SKM-1 treated with dmso at 0.1 percent for 144 hours (cell line): ENCODE measurements around the gene ALG3.
"Not testable (repeated sequence)": the region's sequence is repeated elsewhere in the genome, so short reads cannot be mapped to it uniquely, and the experiment has no call there.

Source experiments
- DNase-seq: peaks from one replicate; lab custom pipeline; 2025; ENCODE audit not compliant: unreplicated experiment; lab: John Stamatoyannopoulos, UW

The ALG3 gene

DNA sequence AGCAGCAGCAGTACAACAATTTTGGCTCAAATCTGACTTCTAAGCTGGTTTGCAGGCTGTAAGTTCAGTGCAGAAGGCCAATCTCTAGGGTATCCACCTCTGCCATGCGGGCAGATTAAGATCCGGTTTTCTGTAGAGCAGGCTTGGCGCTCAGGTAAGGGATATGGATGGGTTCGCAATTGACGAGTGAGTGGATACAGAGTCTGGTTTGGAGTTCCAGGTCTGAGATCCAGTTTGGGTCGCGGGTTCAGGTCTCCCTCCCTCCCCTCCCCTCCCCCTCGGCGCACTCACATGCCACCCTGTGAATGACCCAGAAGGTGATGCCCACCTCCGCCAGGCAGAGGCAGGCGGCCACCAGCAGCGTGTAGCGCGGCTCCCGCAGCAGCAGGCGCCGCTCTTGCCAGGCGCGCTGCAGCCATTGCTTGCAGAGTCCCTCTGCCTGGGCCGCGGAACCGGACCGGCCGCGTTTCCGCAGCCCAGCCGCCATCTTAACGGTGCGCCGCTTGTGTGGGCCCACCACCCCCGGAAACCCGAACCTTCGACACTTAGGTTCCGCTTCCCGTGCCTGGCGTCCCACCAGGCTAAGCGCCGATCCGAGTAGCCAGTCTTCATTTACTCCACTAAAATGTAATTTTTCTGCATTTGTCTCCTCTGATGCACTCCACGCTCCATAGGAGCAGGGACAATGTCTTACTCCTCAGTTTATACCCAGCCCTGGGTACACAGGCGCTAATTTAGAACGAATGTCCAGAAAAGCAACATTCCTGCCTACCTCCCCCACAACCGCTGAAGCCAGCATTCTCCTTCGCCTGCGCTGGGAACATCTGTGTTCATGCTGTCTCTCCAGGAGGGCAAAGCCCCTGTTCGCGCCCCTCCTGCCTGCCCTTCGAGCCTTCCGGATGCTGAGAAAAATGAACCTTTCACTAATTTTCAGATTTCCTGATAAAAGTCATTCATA is at the start of gene ALG3:
Gene ALG3, minus strand, starts transcription at position 509 of the 958 bp plus-strand sequence. Its CDS starts 22 bp downstream, at position 487.
- peak; percentile 54 for DNase-seq

DNA sequence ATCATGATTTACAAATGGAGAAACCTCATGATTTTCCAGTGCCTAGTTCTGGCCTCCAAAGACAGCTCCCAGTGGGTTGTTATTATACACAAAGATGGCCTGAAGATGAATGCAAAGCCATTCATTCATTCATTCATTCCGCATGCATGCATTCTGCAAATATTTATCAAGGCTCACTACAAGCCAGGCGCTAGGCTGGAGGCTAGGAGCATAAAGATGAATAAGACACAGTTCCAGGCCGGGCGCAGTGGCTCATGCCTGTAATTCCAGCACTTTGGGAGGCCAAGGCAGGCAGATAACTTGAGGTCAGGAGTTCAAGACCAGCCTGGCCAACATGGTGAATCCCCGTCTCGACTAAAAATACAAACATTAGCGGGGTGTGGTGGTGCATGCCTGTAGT is 47.9 kb upstream of the ALG3 start:
- no peak for DNase-seq

DNA sequence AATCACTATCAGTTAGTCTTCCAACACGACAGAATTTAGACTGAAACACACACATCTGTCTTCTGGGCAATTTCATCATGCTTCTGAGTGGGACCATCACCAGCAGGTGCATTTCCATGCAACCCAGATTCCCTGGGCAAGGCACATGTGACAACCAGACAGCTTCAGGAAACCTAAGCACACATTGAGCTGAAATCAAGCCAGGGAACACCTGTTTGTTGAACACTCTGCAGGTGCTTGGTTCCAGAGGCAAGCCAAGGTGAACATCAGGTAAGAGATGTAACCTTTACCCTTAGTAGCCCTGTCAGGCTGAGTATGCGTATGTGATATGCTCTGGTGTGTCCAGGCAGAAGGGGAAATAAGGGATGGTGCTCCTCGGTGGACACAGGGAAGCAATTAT is 47.0 kb upstream of the ALG3 start:
- DNase-seq = no peak

DNA sequence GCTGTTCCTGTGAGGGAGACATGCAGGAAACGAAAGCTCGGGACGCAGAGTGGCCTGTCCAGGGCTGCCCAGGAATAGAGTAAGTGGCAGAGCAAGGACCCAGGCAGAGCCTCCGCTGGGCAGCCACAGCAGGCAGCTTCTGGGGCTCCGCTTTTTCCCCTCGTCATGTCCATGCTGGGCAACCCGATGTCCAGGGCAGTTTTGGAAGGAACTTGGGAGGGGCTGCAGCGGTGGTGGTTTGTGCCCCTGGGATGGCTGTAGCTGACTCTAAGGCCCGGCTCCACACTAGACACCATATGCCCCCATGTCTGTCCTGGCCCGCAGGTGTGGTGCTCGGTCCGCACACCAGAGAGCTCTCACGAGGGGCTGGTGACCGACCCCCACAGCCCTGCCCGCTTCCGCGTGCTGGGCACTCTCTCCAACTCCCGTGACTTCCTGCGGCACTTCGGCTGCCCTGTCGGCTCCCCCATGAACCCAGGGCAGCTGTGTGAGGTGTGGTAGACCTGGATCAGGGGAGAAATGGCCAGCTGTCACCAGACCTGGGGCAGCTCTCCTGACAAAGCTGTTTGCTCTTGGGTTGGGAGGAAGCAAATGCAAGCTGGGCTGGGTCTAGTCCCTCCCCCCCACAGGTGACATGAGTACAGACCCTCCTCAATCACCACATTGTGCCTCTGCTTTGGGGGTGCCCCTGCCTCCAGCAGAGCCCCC is 43.1 kb upstream of the ALG3 start:
- no peak for DNase-seq

DNA sequence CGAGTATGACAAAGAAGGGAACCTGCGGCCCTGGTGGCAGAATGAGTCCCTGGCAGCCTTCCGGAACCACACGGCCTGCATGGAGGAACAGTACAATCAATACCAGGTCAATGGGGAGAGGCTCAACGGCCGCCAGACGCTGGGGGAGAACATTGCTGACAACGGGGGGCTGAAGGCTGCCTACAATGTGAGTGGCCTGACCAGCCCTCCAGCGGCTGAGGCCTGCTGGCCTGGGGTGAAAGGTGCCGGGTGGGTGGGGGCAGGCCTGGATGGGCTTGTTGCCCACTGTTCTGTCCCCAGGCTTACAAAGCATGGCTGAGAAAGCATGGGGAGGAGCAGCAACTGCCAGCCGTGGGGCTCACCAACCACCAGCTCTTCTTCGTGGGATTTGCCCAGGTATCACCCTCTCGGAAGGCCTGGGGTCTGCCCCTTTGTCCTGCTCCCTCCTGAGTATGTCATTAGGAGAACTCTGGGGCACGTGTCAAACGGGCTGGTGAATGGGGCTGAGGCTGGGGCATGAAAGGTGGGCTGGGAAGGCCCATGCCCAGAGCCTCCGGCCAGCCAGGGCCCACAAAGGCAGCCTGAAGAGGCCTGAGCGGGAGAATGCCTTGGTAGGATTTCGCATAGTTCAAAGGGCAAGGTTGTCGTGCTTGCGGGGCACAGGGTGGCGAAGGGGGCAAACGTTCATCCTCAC is 42.4 kb upstream of the ALG3 start:
- no peak for DNase-seq

DNA sequence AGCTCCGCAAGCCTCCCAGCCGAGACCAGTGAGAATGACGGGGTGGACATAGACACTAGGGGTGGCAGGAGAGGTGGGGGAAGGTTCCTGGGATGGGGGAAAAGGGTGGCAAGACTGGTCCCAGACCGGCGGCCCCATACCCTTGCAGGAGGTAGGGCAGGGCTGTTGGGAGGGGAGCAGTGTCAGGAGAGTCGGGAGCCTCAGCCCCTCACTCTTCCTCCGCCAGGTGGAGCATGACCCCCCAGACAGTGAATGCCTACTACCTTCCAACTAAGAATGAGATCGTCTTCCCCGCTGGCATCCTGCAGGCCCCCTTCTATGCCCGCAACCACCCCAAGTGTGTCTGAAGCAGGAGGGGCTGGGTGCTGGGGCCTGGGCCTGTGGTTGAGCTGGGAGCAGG is 41.6 kb upstream of the ALG3 start:
- DNase-seq = no peak

DNA sequence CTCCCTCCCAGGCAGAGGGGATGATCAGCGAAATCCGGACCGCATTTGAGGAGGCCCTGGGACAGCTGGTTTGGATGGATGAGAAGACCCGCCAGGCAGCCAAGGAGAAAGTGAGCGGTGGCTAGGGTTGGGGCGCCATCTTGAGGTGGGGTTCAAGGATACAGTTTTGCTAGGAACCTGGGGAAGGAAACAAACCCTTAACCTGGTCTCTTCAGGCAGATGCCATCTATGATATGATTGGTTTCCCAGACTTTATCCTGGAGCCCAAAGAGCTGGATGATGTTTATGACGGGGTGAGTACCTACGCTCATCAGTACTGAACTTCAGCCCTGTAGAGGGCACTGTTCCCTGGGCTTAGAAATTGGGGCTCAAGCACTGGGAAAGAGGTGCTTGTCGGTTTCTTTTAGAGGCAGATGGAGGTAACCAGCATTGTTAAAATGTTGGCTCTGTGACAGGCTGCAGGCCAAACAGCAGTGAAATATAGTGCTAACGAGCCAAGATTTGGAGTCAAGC is 40.7 kb upstream of the ALG3 start:
- peak; percentile 31 for DNase-seq

DNA sequence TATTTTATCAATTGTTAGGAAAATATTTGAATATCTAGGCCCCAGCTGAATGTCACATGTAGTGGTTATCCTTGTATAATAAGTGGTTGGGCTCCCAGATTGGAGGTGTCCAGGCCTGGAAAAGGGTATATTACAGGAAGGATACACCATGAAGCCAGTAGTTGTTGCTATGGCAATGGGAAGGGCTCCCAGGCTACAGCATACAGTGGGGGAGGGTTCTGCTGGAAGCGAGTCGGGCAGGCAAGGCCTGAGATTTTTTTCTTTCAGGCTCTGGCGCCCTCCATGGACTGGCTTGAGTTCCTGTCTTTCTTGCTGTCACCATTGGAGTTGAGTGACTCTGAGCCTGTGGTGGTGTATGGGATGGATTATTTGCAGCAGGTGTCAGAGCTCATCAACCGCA is 35.9 kb upstream of the ALG3 start:
- DNase-seq = no peak

DNA sequence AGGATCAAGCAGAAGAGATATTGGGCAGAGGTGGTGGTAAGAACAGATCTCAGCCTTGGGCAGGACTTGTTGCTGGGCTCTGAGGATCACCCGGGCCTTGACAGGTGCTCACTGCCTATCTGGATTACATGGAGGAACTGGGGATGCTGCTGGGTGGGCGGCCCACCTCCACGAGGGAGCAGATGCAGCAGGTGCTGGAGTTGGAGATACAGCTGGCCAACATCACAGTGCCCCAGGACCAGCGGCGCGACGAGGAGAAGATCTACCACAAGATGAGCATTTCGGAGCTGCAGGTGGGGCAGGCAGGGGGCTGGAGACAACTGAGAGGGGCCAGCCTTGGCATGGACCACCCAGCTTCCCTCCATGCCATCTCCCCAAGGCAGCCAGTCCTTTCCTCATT is 34.9 kb upstream of the ALG3 start:
- DNase-seq = no peak

DNA sequence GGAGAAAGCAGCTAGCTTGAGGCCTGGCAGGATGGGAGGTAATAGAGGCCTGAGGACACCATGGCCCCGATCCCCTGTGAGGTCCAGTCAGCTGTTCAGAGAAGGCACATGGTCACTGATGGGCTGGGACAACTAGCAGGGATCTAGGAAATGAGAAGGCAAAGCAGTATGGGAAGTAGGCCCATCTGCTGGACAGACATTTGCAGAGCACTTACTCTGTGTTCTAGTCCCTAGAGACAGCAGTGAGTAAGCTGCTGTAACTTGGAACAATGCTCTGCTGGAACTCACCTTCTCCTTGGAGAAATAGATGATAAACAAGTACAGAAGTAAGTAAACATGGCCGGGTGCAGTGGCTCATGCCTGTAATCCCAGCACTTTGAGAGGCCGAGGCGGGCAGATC is 34.2 kb upstream of the ALG3 start:
- DNase-seq = no peak

DNA sequence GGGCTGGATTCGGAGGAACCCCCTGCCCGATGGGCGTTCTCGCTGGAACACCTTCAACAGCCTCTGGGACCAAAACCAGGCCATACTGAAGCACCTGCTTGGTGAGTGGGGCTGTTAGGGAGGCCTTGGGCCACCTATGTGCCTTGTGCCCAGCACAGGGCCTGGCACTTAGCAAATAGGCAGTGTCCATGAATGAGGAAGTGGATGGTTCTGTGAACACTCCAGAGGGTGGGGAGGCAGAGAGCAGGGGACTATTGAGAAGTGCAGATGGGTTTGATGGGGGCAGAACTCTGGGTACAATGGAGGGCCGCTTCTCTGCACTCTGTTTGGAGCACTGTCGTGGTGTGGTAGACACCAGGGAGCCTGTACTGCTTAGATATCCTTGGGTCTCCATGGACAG is 28.6 kb upstream of the ALG3 start:
- no peak for DNase-seq

DNA sequence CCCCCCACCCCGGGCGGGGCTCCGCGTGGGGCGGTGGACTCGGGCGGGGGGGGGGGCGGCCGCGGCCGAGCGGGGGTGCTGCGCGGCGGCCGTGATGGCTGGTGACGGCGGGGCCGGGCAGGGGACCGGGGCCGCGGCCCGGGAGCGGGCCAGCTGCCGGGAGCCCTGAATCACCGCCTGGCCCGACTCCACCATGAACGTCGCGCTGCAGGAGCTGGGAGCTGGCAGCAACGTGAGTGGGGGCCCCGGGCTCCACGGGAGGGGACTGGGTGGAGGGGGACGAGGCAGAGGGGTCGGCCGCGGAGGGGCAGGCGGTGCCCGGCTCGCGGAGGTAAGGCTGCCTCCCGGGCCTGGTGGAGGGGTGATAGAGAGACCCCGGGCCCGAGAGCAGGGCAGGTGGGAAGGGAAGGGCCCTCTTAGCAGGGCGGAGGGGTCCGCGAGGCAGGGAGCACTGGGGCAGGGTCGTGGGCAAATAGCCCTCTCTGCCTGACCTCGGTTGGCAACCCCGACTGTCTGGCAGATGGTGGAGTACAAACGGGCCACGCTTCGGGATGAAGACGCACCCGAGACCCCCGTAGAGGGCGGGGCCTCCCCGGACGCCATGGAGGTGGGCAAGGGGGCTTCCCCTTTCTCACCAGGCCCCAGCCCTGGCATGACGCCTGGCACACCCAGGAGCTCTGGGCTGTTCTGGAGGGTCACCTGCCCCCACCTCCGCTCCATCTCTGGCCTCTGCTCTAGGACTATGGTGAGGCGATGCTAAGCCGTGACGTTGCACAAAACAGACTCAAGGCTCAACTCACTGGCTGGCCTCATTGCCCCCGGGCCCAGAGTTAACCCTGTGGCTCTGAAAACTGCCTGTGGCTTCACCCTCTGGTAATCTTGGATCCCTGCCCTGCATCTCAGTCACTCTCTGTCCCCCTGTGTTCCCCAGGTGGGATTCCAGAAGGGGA is 27.5 kb upstream of the ALG3 start, which contains the start of gene ECE2:
Gene ECE2, plus strand, starts transcription at position 62 of the 950 bp plus-strand sequence. Its CDS starts 132 bp downstream, at position 194.
- DNase-seq = no peak

DNA sequence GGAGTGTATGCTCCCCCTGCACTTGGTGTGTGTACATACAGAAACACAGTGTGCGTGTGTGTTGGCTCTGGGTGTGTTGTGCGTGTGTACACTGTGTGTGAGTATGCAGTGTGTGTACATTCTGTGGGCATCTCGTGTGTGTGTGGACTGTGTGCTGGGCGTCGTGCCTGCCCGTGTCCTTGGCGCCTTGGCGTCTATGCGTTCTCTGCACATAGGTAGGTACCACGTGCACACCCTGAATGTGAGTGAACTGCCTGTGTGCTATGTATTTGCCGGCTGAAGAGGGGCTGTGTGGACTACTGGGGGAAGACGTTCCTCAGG is 26.6 kb upstream of the ALG3 start:
- no peak for DNase-seq

DNA sequence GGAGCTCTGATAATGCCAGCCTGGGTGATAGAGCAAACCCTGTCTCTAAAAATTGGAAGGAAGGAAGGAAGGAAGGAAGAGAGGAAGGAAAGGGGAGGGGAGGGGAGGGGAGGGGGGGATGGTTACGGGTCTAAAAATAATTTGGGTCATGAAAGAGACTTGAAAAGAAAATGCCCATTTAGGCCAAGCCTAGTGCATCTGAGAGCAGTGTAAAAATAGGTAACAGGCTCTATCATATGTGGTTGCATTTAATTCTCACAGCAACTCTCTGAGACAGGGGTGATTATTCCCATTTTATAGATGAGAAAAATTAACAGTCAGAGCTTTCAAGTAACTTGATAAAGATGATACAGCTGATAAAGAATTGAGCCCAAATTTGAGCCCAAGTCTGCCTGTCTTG is 23.5 kb upstream of the ALG3 start:
- DNase-seq = no peak

DNA sequence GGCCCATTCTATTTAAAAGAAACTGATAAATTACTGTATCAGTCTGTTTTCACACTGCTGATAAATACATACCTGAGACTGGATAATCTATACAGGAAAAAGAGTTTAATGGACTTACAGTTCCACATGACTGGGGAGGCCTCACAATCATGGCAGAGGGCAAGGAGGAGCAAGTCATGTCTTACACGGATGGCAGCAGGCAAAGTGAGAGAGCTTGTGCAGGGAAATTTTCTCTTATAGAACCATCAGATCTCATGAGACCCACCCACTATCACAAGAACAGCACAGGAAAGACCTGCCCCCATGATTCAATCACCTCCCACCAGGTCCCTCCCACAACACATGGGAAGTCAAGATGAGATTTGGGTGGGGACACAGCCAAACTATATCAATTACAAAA is 18.5 kb upstream of the ALG3 start:
- not testable (repeated sequence) for DNase-seq

DNA sequence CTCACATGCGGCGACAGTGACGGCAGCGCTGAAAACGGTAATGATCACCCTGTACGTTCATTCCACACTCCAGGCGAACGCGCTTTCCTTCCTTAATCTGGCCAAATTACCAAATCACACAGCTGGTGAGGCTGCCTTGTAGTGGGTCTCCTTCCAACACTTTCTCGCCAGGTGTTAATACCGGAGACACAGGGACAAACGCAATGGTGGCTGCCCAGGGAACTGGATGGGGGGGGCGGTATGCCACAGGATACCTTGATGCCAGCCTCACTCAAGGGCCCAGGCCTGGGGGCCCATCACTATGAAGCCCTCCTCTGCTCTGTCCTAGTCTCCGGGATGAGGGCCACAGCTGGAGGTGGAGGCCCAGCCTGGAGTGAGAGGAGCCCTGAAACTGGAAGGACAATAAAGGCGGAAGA is 14.0 kb upstream of the ALG3 start:
- DNase-seq = no peak

DNA sequence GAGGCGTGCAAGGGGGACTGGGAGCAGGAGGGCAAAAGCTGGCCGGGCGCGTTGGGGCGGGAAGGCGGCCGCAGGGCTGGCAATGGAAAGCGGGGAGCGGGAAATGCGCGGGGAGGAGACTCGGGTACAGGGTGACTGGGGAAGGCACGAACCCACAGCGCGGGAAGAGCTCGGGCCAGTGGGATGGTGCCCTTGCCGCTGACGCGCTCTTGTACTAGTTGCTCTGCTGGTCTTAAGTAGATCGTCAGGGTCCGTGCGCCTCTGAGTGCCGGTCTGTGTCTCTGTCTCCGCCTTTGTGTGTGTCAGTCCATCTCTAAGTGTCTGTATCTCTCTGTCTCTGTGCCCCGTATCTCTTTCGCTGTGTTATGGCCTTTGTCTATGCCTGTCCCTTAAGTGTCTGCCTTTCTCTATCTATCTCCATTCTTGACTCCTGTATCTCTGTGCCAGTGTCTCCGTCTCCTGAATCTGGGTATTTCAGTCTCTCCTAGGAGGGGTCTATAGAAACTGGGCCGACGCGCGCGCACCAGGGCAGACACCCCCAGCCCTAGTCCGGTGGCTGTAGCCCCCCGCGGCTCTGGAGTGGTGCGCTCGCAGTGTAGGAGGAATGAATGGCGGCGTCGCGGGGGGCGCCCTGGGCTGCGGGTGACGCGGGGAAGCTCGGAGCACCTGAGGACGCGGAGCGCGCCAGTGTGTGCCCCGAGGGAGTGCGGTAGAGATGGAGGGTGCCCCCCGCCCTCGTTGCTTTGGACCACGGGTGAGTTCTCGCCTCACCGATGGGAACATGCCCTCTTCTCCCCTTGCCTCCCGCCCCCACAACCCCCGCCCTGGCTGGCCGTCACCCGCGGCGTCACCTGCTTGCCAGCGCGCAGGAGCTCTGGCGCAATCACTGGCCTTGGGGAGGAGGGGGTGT is 13.3 kb upstream of the ALG3 start:
- DNase-seq = no peak

DNA sequence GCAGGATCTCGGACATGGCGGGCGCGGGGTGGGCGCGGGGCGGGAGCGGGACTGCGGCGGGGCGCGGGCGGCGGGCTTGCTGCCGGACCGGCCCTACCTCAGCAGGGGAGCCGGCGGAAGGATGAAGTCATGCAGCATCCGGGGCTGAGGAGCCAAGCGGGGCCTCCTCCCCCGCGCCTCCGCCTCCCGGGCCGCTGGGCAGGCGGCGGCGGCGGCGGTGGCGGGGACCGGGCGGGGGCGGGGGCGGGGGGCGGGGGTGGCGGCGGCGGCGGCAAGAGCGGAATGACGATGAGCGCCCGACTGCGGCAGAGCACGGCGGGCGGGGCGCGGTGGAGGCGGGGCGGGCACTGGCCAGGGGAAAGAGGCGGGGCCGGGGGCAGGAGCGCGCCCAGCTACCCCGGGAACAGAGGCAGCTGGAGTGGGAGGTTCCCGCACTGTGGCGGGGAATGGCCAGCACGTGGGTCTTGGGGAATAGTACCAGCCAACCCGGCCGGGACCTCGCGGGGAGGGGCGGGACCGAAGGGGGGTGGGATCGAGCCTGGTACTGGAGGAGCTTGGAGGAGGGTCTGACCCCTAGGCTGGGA is 12.6 kb upstream of the ALG3 start, which contains the start of gene CAMK2N2:
Gene CAMK2N2, minus strand, starts transcription at position 284 of the 584 bp plus-strand sequence. Its CDS starts 268 bp downstream, at position 16.
- peak; percentile 36 for DNase-seq
